GM20000 (cell line): ENCODE results near the gene E2F4.
A peak's percentile ranks its signal among the peaks of the same experiment; 100 is the strongest.

ENCODE experiments used
- DNase-seq: peaks from one replicate; pipeline ENCODE4 v3.0.0; 2012; ENCODE audit warnings: low spot score
- CTCF ChIP-seq: IDR thresholded peaks from 2 replicates; pipeline ENCODE4 v1.5.1; 2012; ENCODE audit warnings: mild to moderate bottlenecking, control low read depth; ENCODE audit errors: extremely low read depth, missing control alignments

E2F4 gene

GRCh38 chr16:67226804-67227566 lies 35.0 kb downstream of the E2F4 start, which contains the start of gene TMEM208:
Gene TMEM208 (plus strand): TSS chr16:67227130. CDS start chr16:67227219, 89 bp downstream.
- peak; percentile 98 for DNase-seq
- no peak for TF ChIP-seq CTCF

- DNase-seq = no peak
- TF ChIP-seq CTCF = no peak
Measured at GRCh38 chr16:67227567-67227921, 35.6 kb downstream of the E2F4 start.

GRCh38 chr16:67228034-67228785 lies 36.3 kb downstream of the E2F4 start:
- DNase-seq = no peak
- TF ChIP-seq CTCF = no peak

- no peak for TF ChIP-seq CTCF
- DNase-seq = no peak
Measured at GRCh38 chr16:67228905-67229304, 37.0 kb downstream of the E2F4 start.

GRCh38 chr16:67229906-67230808 lies 38.2 kb downstream of the E2F4 start:
- DNase-seq = no peak
- TF ChIP-seq CTCF = no peak

GRCh38 chr16:67230809-67231660 lies 39.1 kb downstream of the E2F4 start:
- DNase-seq = no peak
- TF ChIP-seq CTCF = no peak
